ENCODE results near the gene ZNF680. TPM values are rescaled to one million over a fixed set of nuclear protein-coding genes. Genes with fewer than 3 reads are reported as not detected.

ZNF680 gene
- total RNA-seq, 4 donors from 2014 or later: 4.7 to 33.6 (median 15.1) TPM

GRCh38 chr7:64521409-64521984 lies 41.4 kb downstream of the ZNF680 start:
- ATAC-seq (ENCODE audit: low FRiP score) (no peak), DNase-seq (ENCODE audit: low spot score) (no peak)
- TF ChIP-seq CTCF (IDR thresholded peaks at IDR 0.05): no peak

- DNase-seq (ENCODE audit: low spot score): no peak
- ATAC-seq (ENCODE audit: low FRiP score): no peak
- TF ChIP-seq CTCF (IDR thresholded peaks at IDR 0.05): no peak
Observed at GRCh38 chr7:64516451-64516850, 46.4 kb downstream of the ZNF680 start.

- DNase-seq (ENCODE audit: low spot score) (no peak), ATAC-seq (ENCODE audit: low FRiP score) (no peak)
- no peak for TF ChIP-seq CTCF (IDR thresholded peaks at IDR 0.05)
Observed at GRCh38 chr7:64515781-64516180, 47.1 kb downstream of the ZNF680 start.

- ATAC-seq (ENCODE audit: low FRiP score): no peak
- no peak for TF ChIP-seq CTCF (IDR thresholded peaks at IDR 0.05)
Observed at GRCh38 chr7:64515330-64515729, 47.5 kb downstream of the ZNF680 start.

GRCh38 chr7:64509583-64509982 lies 53.3 kb downstream of the ZNF680 start:
- ATAC-seq (ENCODE audit: low FRiP score): no peak
- DNase-seq (ENCODE audit: low spot score): no peak
- TF ChIP-seq CTCF (IDR thresholded peaks at IDR 0.05): no peak

More at GRCh38 chr7:64515330-64515729, 47.5 kb downstream of the ZNF680 start:
- DNase-seq (ENCODE audit: low spot score): no peak

GRCh38 chr7:64504581-64505120 lies 58.2 kb downstream of the ZNF680 start:
- DNase-seq (ENCODE audit: low spot score) (no peak), ATAC-seq (ENCODE audit: low FRiP score) (no peak)
- TF ChIP-seq CTCF (IDR thresholded peaks at IDR 0.05): no peak

- TF ChIP-seq CTCF (IDR thresholded peaks at IDR 0.05): no peak
- ATAC-seq (ENCODE audit: low FRiP score) (no peak), DNase-seq (ENCODE audit: low spot score) (no peak)
Observed at GRCh38 chr7:64498270-64498669, 64.6 kb downstream of the ZNF680 start.

Data from omental fat pad (tissue), 4 donors.